ENCODE measurements around the gene UBE2D3. TPM values are rescaled to one million over a fixed set of nuclear protein-coding genes. Genes with fewer than 3 reads are reported as not detected.

The UBE2D3 gene
- total RNA-seq, 3 donors from 2014 or later: 290 to 303 (median 293) TPM

DNA sequence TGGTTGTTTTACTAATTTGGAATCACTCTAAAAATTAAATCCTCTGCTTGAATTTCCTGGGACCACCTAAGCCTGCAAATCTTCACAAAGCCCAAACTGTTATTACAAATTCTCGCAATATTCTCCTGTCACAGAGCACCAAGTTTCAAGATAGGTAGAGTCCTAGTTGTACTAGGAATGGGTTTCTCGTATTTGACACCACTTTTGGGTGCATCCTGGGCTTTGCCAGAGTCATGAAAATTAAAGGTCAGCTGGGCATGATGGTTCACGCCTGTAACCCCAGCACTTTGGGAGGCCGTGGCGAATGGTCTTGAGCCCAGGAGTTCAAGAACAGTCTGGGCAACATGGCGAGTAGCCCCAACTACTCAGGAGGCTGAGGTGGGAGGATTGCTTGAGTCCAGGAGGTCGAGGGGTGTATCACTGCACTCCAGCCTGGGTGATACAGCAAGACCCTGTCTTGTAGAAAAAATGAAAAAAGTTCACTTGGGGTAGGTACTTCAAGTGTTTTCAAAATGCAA lies 36.0 kb downstream of the UBE2D3 start:
- DNase-seq: no peak
- Histone ChIP-seq H3K36me3 (ENCODE audit: low read depth) (no peaks in the 10 kb centered on the region), H3K4me1 (ENCODE audit: low read depth) (no peaks in the 10 kb centered on the region), H3K9me3 (no peaks in the 10 kb centered on the region), H3K4me3 (no peak overlapping the region)
- ATAC-seq: no peak
- TF ChIP-seq, protein P1, sequence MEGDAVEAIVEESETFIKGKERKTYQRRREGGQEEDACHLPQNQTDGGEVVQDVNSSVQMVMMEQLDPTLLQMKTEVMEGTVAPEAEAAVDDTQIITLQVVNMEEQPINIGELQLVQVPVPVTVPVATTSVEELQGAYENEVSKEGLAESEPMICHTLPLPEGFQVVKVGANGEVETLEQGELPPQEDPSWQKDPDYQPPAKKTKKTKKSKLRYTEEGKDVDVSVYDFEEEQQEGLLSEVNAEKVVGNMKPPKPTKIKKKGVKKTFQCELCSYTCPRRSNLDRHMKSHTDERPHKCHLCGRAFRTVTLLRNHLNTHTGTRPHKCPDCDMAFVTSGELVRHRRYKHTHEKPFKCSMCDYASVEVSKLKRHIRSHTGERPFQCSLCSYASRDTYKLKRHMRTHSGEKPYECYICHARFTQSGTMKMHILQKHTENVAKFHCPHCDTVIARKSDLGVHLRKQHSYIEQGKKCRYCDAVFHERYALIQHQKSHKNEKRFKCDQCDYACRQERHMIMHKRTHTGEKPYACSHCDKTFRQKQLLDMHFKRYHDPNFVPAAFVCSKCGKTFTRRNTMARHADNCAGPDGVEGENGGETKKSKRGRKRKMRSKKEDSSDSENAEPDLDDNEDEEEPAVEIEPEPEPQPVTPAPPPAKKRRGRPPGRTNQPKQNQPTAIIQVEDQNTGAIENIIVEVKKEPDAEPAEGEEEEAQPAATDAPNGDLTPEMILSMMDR (IDR thresholded peaks at IDR 0.05): no peak
- intact Hi-C loops (cut with DNase I, micrococcal nuclease): no loop called here

DNA sequence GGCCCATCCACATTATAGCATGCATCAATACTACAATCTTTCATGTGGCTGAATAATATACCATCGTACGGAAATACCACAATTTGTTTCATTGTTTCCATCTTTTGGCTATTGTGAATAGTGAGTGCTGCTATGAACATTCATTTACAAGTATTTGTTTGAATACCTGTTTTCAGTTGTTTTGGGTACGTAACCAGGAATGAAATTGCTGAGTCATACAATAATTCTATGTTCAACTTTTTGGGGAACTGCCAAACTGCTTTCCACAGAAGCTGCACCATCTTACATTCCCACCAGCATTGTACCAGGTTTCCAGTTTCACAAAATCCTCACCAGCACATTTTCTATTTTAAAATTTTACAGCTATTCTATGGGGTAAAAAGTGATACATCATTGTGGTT lies 38.0 kb downstream of the UBE2D3 start:
- ATAC-seq (no peak), DNase-seq (no peak)
- H3K4me3 ChIP-seq: no peak overlapping the region
- H3K4me1 ChIP-seq (ENCODE audit: low read depth): no peaks in the 10 kb centered on the region
- intact Hi-C loops (cut with DNase I, micrococcal nuclease): no loop called here
- no peaks in the 10 kb centered on the region for H3K9me3 ChIP-seq
- TF ChIP-seq, protein P1 (IDR thresholded peaks at IDR 0.05): no peak
- no peaks in the 10 kb centered on the region for H3K36me3 ChIP-seq (ENCODE audit: low read depth)

DNA sequence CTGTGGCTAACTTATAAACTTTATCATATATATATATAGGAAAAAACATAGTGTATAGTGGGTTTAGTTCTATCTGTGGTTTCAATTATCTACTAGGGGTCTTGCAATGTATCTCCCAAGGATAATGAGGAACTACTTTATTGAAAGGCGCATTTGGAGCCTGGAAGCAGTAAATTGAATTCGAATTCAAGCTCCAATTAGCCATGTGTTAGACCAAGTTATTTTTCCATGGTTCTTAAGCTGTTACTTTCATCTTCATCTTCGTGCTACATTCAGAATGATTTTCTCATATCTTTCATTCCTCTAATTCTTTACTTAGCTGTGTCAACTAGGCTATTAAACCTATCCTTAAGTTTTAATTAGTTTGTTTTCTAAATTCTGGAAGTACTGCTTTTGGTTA lies 39.4 kb downstream of the UBE2D3 start:
- Histone ChIP-seq H3K4me1 (ENCODE audit: low read depth) (no peaks in the 10 kb centered on the region), H3K36me3 (ENCODE audit: low read depth) (no peaks in the 10 kb centered on the region), H3K9me3 (no peaks in the 10 kb centered on the region), H3K4me3 (no peak overlapping the region)
- TF ChIP-seq, protein P1 (IDR thresholded peaks at IDR 0.05): no peak
- DNase-seq: no peak
- ATAC-seq: no peak
- intact Hi-C loops (cut with DNase I, micrococcal nuclease): no loop called here

DNA sequence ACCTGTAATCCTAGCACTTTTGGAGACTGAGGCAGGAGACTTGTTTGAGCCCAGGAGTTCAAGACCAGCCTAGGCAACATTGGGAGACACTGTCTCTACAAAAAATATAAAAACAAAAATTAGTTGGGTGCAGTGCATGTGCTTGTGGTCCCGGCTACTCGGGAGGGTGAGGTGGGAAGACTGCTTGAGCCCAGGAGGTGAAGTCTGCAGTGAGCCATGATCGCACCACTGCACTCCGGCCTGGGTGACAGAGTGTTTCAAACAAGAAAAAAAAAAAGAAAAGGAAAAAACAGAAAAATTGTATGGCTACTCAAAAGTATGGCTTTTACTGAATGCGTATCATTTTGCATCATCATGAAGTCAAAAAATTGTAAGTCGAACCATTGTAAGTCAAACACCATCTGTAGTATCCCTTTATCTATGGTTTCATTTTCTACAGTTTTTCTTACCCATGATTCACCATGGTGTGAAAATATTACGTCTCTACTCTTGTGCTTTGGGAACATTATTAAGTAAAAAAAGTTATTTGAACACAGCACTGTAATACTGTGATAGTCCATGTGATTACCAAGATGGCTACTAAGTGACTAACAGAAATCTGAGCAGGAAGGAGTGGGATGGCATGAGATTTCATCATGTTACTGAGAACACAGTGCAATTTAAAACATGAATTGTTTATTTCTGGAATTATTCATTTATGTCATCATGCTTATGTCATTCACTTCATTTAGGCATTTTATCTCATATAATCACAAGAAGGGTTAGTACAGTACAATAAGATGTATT lies 40.1 kb downstream of the UBE2D3 start:
- ATAC-seq: no peak
- H3K36me3 ChIP-seq (ENCODE audit: low read depth): no peaks in the 10 kb centered on the region
- no peaks in the 10 kb centered on the region for H3K9me3 ChIP-seq
- TF ChIP-seq, protein P1 (IDR thresholded peaks at IDR 0.05): no peak
- no peak for DNase-seq
- H3K4me1 ChIP-seq (ENCODE audit: low read depth): no peaks in the 10 kb centered on the region
- intact Hi-C loops (cut with DNase I, micrococcal nuclease): no loop called here
- no peak overlapping the region for H3K4me3 ChIP-seq

DNA sequence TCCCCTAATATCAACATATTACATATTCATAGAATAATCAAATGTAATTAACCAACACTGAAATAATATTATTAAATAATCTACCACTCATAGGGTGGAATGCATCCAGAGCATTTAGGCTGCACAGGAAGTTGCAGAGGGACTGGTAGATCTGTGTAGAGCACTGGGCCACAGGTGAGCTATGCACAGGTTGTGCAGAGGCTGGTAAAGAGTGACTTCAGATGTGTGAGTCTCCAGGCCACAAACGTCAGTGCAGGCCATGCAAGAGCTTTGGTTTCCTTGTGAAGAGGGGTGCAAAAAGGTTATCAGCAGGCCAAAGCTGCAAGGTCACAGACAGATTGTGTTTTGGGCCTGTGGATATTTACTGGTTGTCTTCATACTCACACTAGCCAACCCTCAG lies 41.1 kb downstream of the UBE2D3 start:
- DNase-seq (no peak), ATAC-seq (no peak)
- no peaks in the 10 kb centered on the region for H3K9me3 ChIP-seq
- TF ChIP-seq, protein P1 (IDR thresholded peaks at IDR 0.05): no peak
- H3K36me3 ChIP-seq (ENCODE audit: low read depth): no peaks in the 10 kb centered on the region
- no peak overlapping the region for H3K4me3 ChIP-seq
- H3K4me1 ChIP-seq (ENCODE audit: low read depth): no peaks in the 10 kb centered on the region
- intact Hi-C loops (cut with DNase I, micrococcal nuclease): no loop called here
